ENCODE measurements around the gene ZBBX.

The ZBBX gene

DNA sequence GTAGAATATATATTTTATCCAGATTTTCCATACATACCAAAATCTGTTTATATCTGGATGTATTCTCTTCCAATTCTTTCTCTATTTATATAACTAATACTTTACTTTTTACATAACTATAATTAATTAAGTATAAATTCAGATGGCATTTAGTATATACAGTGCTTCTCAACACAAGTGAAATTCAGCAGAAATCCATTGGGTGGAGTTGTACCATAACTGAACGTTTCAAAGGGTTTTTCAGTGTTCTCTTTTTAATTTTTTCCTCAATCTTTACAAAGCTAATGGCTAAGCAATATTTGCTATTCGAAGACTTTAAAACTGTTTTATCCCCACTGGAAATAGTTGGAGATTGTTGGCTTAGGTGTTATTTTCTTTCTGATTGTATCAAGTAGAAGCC, 13.9 kb upstream of the ZBBX start:
- TF ChIP-seq CTCF (IDR thresholded peaks at IDR 0.05; ENCODE audit: extremely low read depth, insufficient read depth, missing control alignments) = no peak
- DNase-seq (ENCODE audit: low spot score) = no peak
- in situ Hi-C loops (cut with MboI; ENCODE audit: low pct_unique_long_range_greater_than_20kb, low sequenced_read_pairs, unreplicated experiment) = loop anchor here (25.0 kb wide), 1 partner anchor 493 kb away; no protein-coding TSS in a partner anchor

DNA sequence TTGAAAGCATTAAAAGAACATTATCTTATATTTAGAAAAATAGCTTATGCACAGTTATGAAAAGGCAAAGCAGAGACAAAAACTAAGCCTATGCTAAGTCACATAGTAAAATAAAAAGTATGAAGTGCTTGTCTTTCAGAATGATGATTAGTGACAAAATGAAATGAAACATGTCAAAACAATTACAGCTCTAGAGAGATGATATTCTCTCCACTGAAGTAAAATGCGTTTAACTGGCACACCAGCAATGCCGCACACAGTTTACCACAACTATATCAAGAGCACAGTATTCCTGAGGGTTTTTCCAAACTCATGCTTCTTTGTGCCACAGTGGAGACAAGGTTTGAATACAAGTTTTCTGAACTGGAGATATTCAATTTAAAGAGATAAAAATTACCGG, 2.1 kb upstream of the ZBBX start:
- TF ChIP-seq CTCF (IDR thresholded peaks at IDR 0.05; ENCODE audit: extremely low read depth, insufficient read depth, missing control alignments) = no peak
- in situ Hi-C loops (cut with MboI; ENCODE audit: low pct_unique_long_range_greater_than_20kb, low sequenced_read_pairs, unreplicated experiment) = loop anchor here (25.0 kb wide), 1 partner anchor 505 kb away; no protein-coding TSS in a partner anchor
- DNase-seq (ENCODE audit: low spot score) = no peak

GRCh38 chr3:167375478-167375877, 4.6 kb downstream of the ZBBX start:
- no peak for TF ChIP-seq CTCF (IDR thresholded peaks at IDR 0.05; ENCODE audit: extremely low read depth, insufficient read depth, missing control alignments)

DNA sequence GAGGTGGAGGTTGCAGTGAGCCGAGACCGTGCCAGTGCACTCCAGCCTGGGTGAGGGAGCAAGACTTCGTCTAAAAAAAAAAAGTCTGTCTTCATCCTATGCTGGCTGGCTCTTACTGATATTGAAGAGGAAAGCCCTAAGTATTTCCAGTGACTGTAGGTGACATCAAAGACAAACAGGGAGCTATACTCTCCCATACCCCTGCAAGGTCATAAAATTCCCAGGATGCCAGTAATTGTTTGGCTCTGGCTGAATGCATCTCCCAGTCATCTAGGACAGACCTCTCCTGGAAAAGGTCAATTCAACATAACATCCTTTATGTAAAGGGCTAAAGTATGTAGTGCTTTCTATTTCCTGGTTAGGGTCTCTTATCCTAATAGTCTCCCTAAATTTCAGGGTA, 8.0 kb downstream of the ZBBX start:
- no peak for DNase-seq (ENCODE audit: low spot score)
- in situ Hi-C loops (cut with MboI; ENCODE audit: low pct_unique_long_range_greater_than_20kb, low sequenced_read_pairs, unreplicated experiment) = no loop called here
- no peak for TF ChIP-seq CTCF (IDR thresholded peaks at IDR 0.05; ENCODE audit: extremely low read depth, insufficient read depth, missing control alignments)

More at GRCh38 chr3:167375478-167375877, 4.6 kb downstream of the ZBBX start:
- in situ Hi-C loops (cut with MboI; ENCODE audit: low pct_unique_long_range_greater_than_20kb, low sequenced_read_pairs, unreplicated experiment) = loop anchor here (25.0 kb wide), 1 partner anchor 512 kb away; no protein-coding TSS in a partner anchor
- DNase-seq (ENCODE audit: low spot score) = no peak

GRCh38 chr3:167361948-167362347, 18.1 kb downstream of the ZBBX start:
- in situ Hi-C loops (cut with MboI; ENCODE audit: low pct_unique_long_range_greater_than_20kb, low sequenced_read_pairs, unreplicated experiment) = no loop called here
- TF ChIP-seq CTCF (IDR thresholded peaks at IDR 0.05; ENCODE audit: extremely low read depth, insufficient read depth, missing control alignments) = no peak
- no peak for DNase-seq (ENCODE audit: low spot score)

DNA sequence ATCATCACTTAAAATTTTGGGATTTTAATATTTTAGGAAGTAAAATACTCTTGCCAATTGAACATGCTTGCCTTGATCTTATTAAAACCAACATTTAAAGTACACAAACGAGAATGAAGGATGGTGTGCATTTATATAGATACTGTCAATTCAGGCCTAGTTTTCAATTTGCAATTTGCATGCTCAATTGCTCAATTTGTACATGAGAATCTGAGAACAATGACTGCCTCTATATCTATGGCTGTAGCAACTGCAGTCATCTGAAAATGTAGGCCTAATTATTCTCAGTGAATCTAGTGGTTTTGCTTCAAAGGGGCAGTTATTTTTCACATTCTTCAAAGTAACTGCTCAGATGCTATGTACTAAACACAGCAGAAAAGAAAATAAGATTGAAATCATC, 18.8 kb downstream of the ZBBX start:
- no peak for TF ChIP-seq CTCF (IDR thresholded peaks at IDR 0.05; ENCODE audit: extremely low read depth, insufficient read depth, missing control alignments)
- in situ Hi-C loops (cut with MboI; ENCODE audit: low pct_unique_long_range_greater_than_20kb, low sequenced_read_pairs, unreplicated experiment) = no loop called here
- DNase-seq (ENCODE audit: low spot score) = no peak

GRCh38 chr3:167355446-167355845, 24.7 kb downstream of the ZBBX start:
- in situ Hi-C loops (cut with MboI; ENCODE audit: low pct_unique_long_range_greater_than_20kb, low sequenced_read_pairs, unreplicated experiment) = no loop called here
- DNase-seq (ENCODE audit: low spot score) = no peak
- TF ChIP-seq CTCF (IDR thresholded peaks at IDR 0.05; ENCODE audit: extremely low read depth, insufficient read depth, missing control alignments) = no peak

All from GM13977 (cell line).